Measurements from ENCODE around the gene TCP11X1.
"Not testable (repeated sequence)": the region's sequence is repeated elsewhere in the genome, so short reads cannot be mapped to it uniquely, and the experiment has no call there.

Gene TCP11X1

GRCh38 chrX:102214986-102215385 is at the start of gene TCP11X1:
Gene TCP11X1 (plus strand): TSS chrX:102215301.
- not testable (repeated sequence) for DNase-seq

GRCh38 chrX:102185967-102186720 is 29.0 kb upstream of the TCP11X1 start:
- no peak for DNase-seq

GRCh38 chrX:102207940-102208339 is 7.2 kb upstream of the TCP11X1 start:
- not testable (repeated sequence) for DNase-seq

GRCh38 chrX:102216497-102216896 is 1.4 kb downstream of the TCP11X1 start:
- DNase-seq, result not testable (repeated sequence)

GRCh38 chrX:102235678-102236077 is 20.6 kb downstream of the TCP11X1 start:
- not testable (repeated sequence) for DNase-seq

GRCh38 chrX:102240265-102240664 is 25.2 kb downstream of the TCP11X1 start:
- DNase-seq, result not testable (repeated sequence)

GRCh38 chrX:102246893-102247292 is 31.8 kb downstream of the TCP11X1 start, which contains the start of gene NXF2:
Gene NXF2 (plus strand): TSS chrX:102247167. CDS start chrX:102307079, 59,912 bp downstream.
- not testable (repeated sequence) for DNase-seq

GRCh38 chrX:102272231-102272630 is 57.1 kb downstream of the TCP11X1 start:
- DNase-seq, result not testable (repeated sequence)
